GM23338 (cell line): ENCODE data around the gene CDH4. TPM values are rescaled to one million over a fixed set of nuclear protein-coding genes. Genes with fewer than 3 reads are reported as not detected.

ENCODE experiments used
- ATAC-seq: fragments of 200-7000 bp; cut with Tn5 transposase; 3 replicates; pipeline ENCODE4 v1.9.1; 2020
- DNase-seq: peaks from one replicate; pipeline ENCODE4 v3.0.0-alpha.2; 2015; ENCODE audit warnings: low spot score
- H2AFZ ChIP-seq: fragments of 200-600 bp; sonication (generic); 2 replicates; pipeline ENCODE4 v1.8.0; 2016; ENCODE audit warnings: antibody characterized with exemption, mild to moderate bottlenecking, moderate library complexity
- H3F3A ChIP-seq: fragments of 200-600 bp; sonication (generic); replicated peaks from 2 replicates; pipeline ENCODE4 v1.8.0; 2017; ENCODE audit warnings: antibody characterized with exemption, mixed run types, low read depth
- H3K27ac ChIP-seq: fragments of 200-600 bp; sonication (generic); 2 replicates; pipeline ENCODE4 v1.6.1; 2016; ENCODE audit warnings: low read depth
- H3K27me3 ChIP-seq: fragments of 200-600 bp; sonication (generic); 2 replicates; pipeline ENCODE4 v1.8.0; 2016; ENCODE audit warnings: mild to moderate bottlenecking, mixed run types, moderate library complexity; ENCODE audit not compliant: insufficient read depth
- H3K36me3 ChIP-seq: fragments of 200-600 bp; sonication (generic); 2 replicates; pipeline ENCODE4 v1.8.0; 2016; ENCODE audit warnings: mild to moderate bottlenecking; ENCODE audit not compliant: insufficient read depth
- H3K4me1 ChIP-seq: fragments of 200-600 bp; sonication (generic); 2 replicates; pipeline ENCODE4 v1.8.0; 2016; ENCODE audit warnings: mild to moderate bottlenecking, moderate library complexity; ENCODE audit not compliant: insufficient read depth
- H3K4me2 ChIP-seq: fragments of 200-600 bp; sonication (generic); 2 replicates; pipeline ENCODE4 v1.7.1; 2017; ENCODE audit warnings: mixed run types
- H3K4me3 ChIP-seq: fragments of 200-600 bp; sonication (generic); 2 replicates; pipeline ENCODE4 v1.6.1; 2016; ENCODE audit warnings: mixed run types
- H3K79me2 ChIP-seq: fragments of 200-600 bp; sonication (generic); replicated peaks from 2 replicates; pipeline ENCODE4 v1.8.0; 2017; ENCODE audit warnings: mild to moderate bottlenecking; ENCODE audit not compliant: insufficient read depth
- H3K9me2 ChIP-seq: fragments of 200-600 bp; sonication (generic); 2 replicates; pipeline ENCODE4 v1.8.0; 2017; ENCODE audit not compliant: insufficient read depth
- H4K20me1 ChIP-seq: fragments of 200-600 bp; sonication (generic); replicated peaks from 2 replicates; pipeline ENCODE4 v1.8.0; 2017; ENCODE audit warnings: mild to moderate bottlenecking; ENCODE audit not compliant: insufficient read depth
- H3K27ac Mint-ChIP-seq: 2 replicates; pipeline ENCODE4 v1.8.0; 2020; ENCODE audit warnings: inconsistent platforms, mild to moderate bottlenecking, moderate library complexity, mixed read lengths
- H3K27me3 Mint-ChIP-seq: 3 replicates; pipeline ENCODE4 v1.8.0; 2022; ENCODE audit warnings: low read depth, mild to moderate bottlenecking, moderate library complexity, mixed read lengths, inconsistent platforms; ENCODE audit not compliant: insufficient read depth, poor library complexity
- H3K36me3 Mint-ChIP-seq: 3 replicates; pipeline ENCODE4 v1.8.0; 2021; ENCODE audit warnings: low read depth, mild to moderate bottlenecking, inconsistent platforms, moderate library complexity, mixed read lengths
- H3K4me1 Mint-ChIP-seq: 3 replicates; pipeline ENCODE4 v1.8.0; 2020; ENCODE audit warnings: mild to moderate bottlenecking, inconsistent platforms, mixed read lengths
- H3K4me3 Mint-ChIP-seq: 3 replicates; pipeline ENCODE4 v1.8.0; 2021; ENCODE audit warnings: moderate library complexity, mild to moderate bottlenecking, inconsistent platforms, mixed read lengths
- H3K9me3 Mint-ChIP-seq: 3 replicates; pipeline ENCODE4 v1.8.0; 2020; ENCODE audit warnings: moderate library complexity, mild to moderate bottlenecking, inconsistent platforms, mixed read lengths
- REST ChIP-seq: IDR thresholded peaks from one replicate; pipeline ENCODE4 v1.6.1; 2018; ENCODE audit warnings: antibody characterized with exemption; ENCODE audit not compliant: unreplicated experiment
- ZNF462 ChIP-seq: fragments of 250-450 bp; sonication (Bioruptor Pico); IDR thresholded peaks from 2 replicates; pipeline ENCODE4 v1.5.0; 2020; ENCODE audit warnings: mild to moderate bottlenecking, moderate library complexity
- polyA plus RNA-seq: library from polyadenylated mRNA; unstranded; fragments of >200 nt; fragmentation: Nextera tagmentation; extraction: Ambion mirVana; gene quantifications from 2 replicates; pipeline ENCODE4 v1.2.1, GENCODE V29; 2016
- total RNA-seq: library from RNA; depleted of rRNA; stranded (reverse); fragments of >200 nt; shearing (Covaris generic); gene quantifications from 2 replicates; pipeline ENCODE4 v1.2.3, GENCODE V29; 2014

The CDH4 gene
- total and polyA plus RNA-seq, 2 experiments from 2014 or later: 1.2 to 4.2 TPM

GRCh38 chr20:61839912-61840778 is 588.1 kb downstream of the CDH4 start (continued):
- TF ChIP-seq ZNF462 (CRISPR knock-in tag): no peak

GRCh38 chr20:61840779-61841455 is 588.9 kb downstream of the CDH4 start:
- H3K9me2 ChIP-seq: no peaks in the 10 kb centered on the region
- no peaks in the 10 kb centered on the region for H4K20me1 ChIP-seq
- H3K4me3 Mint-ChIP-seq: no peak overlapping the region
- no peaks in the 10 kb centered on the region for H3K9me3 Mint-ChIP-seq
- H3K4me1 Mint-ChIP-seq: no peaks in the 10 kb centered on the region; the same call in 2 of the 3 replicates
- H3K36me3 ChIP-seq: no peaks in the 10 kb centered on the region
- no peak overlapping the region for H3K27ac ChIP-seq
- H3K79me2 ChIP-seq: no peaks in the 10 kb centered on the region
- DNase-seq (no peak), ATAC-seq (no peak)
- H3K4me2 ChIP-seq: no peak overlapping the region
- H3K27ac Mint-ChIP-seq: no peak overlapping the region
- H3K36me3 Mint-ChIP-seq: no peaks in the 10 kb centered on the region
- no peaks in the 10 kb centered on the region for H3F3A ChIP-seq
- no peaks in the 10 kb centered on the region for H3K27me3 ChIP-seq
- no peaks in the 10 kb centered on the region for H3K4me1 ChIP-seq
- peaks cover 14% of the 10 kb centered on the region for H3K27me3 Mint-ChIP-seq
- H3K4me3 ChIP-seq: no peak overlapping the region
- no peak overlapping the region for H2AFZ ChIP-seq
- no peak for TF ChIP-seq ZNF462 (CRISPR knock-in tag)
- TF ChIP-seq REST: no peak
